ENCODE measurements around the gene SLC41A2.
"Not testable (repeated sequence)": the region's sequence is repeated elsewhere in the genome, so short reads cannot be mapped to it uniquely, and the experiment has no call there.

The SLC41A2 gene, protein sequence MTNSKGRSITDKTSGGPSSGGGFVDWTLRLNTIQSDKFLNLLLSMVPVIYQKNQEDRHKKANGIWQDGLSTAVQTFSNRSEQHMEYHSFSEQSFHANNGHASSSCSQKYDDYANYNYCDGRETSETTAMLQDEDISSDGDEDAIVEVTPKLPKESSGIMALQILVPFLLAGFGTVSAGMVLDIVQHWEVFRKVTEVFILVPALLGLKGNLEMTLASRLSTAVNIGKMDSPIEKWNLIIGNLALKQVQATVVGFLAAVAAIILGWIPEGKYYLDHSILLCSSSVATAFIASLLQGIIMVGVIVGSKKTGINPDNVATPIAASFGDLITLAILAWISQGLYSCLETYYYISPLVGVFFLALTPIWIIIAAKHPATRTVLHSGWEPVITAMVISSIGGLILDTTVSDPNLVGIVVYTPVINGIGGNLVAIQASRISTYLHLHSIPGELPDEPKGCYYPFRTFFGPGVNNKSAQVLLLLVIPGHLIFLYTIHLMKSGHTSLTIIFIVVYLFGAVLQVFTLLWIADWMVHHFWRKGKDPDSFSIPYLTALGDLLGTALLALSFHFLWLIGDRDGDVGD

GRCh38 chr12:104958001-104958804 lies at the start of gene SLC41A2:
Gene SLC41A2 (minus strand): TSS chr12:104958290. CDS start chr12:104928527, 29,763 bp downstream.
- peak; percentile 79 for DNase-seq

GRCh38 chr12:105001476-105001875 lies 43.4 kb upstream of the SLC41A2 start:
- DNase-seq = no peak

DNA sequence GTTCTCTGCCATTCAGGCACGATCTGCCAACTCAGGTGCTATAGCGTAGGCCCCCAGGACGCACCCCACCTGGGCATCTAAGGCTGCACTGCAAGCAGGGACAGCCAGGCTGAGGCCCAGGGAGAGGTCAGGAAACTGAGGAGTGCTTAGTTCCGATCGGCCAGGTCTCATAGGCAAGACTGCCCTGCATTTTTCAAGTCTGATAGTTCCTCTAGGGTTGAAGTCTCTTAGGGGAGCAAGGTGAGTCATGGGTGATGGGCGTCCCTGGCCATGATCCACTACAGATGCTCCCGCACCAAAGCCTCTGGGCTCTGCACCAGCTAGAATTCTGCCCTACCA lies 41.2 kb upstream of the SLC41A2 start:
- DNase-seq = no peak

DNA sequence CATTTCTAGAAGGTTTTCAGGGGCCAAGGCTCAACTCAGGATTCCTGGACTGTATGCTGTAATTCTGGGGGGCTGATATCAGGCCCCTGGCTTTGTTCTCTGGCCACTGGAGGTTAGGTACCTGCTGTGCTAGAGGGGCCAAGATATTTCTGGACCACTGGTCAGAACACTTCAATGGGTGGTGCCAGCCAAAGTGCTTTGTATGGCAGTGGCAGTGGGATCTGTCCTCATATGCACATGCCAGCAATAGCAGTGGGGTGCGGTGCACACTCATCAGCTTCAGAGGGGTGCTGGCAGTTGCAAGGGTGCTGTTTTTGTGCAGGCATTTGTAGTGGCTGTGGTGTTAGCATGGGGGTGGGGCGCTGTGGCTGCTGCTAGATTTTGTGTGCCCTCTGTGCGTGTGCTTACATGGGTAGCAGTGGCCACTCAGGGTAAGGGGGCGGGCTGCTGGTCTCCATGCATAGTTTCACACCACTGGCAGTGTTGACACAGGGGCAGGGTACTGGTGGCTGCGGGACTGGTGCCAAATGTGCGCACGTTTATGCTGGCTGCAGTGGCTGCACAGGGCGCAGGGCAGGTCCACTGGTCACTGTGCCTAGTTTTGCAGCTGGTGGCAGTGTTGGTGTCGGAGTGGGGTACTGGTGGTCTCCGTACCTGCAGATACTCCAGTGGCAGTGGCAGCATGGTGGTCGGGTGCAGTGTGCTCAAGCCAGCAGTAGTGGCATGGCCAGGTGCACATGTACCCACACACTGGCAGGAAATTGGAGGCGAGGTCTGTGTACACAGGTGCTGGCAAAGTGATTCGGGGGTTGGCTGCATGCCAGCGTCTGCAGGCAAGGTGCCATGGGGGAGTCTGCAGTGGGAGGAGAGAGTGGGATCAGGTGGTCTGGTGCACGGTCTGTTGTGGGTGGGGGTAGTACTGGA lies 40.6 kb upstream of the SLC41A2 start:
- no peak for DNase-seq

- no peak for DNase-seq
Observed at GRCh38 chr12:104997541-104997940, 39.5 kb upstream of the SLC41A2 start.

DNA sequence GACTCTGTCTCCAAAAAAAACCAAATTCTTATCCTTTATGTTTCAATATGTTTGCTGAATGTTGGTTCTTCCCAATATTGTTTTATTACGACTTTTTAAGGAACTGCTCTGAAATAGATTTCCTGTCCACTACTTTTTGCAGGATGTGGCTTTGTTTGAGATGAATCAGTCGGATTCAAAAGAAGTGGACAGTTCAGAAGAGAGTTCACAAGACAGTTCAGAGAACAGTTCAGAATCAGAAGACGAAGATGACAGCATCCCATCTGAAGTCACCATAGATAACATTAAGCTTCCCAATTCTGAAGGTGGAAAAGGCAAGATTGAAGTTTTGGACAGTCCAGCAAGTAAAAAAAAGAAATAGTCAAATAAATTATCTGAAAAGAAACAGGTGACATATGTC lies 36.2 kb upstream of the SLC41A2 start:
- DNase-seq = no peak

DNA sequence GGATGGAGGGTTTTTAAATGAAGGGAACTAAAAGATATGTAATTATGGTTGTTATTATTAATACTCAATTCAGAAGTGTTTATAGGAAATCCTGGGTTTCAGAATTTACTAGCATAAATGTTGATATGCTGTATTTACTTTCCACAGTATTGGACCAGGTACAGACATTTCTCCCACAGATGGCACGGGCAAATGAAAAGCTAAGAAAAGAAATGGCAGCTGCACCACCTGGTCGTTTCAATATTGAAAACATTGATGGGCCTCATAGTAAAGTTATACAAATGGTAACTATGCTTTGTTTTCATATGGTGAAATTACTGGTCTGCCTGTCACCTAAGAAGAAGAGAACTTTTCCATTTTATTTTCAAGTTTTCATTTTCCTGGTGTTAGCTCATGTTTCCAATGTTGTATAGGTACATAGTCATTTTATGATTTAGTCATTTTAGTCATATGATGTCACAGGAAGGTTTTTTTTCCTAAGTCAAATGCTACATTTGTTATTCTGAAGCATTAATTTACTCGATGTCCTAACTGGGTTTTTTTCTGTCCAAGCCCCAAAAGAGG lies 33.6 kb upstream of the SLC41A2 start:
- no peak for DNase-seq

DNA sequence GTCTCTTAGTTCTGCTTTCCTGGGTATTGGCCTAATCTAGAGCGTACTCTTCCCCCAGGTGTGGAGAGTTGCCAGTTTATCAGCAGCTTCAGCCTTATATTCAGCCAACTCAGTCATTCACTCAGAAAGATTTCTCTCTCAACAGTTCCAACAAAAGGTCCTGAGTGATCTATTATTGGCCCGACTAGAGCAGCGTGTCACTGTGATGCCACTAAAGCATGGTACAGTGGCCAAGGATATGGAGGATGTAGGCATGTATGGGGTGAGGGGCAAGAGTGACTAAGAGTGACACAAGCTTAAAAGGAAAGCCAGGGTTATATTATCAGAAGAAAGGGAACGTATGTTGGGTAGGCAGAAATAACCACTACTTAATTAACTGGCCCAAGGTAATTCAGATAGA lies 32.9 kb upstream of the SLC41A2 start:
- no peak for DNase-seq

DNA sequence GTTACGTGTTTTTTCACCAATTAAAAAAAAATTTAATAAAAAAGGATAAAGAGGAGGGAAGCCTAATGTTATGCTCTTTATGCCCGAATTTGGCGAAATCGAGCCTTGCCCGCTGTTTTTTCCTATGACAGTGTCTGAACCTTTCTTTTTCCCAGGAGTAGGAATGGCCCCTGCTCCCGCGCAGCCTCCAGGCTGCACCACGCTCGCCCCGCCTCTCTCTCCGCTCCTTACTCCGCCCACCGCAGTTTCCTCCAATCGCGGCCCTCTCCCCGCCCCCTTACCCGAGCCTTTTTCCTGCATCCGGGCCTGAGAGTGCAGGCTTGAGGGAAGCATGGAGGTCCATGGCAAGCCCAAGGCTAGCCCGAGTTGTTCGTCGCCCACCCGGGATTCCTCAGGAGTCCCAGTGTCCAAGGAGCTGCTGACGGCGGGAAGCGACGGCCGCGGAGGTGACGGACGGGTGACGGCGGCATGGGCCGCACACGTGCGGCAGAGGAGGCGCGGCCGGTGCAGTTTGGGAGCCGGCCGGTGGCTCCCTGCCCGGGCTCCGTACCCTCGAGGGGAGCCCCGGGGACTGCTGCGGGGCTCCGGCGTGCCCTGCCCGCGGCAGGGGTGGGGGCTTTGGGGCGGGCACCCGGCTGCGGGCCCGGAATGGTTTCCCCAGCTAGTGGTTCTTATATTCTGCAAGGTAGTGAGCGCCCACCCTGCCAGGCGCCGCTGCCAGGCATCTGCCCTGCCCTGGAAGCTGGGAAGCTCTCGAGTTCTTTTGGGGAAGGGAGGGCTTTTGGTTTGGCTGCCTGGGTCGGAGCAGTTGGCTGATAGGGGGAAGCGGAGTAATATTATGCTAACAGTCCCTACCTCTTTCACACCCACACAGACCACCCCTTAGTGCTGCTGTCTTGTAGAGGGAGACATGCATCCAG lies 28.2 kb upstream of the SLC41A2 start, which contains the start of gene NOPCHAP1:
NOPCHAP1 (plus strand) TSS at position 295 of the 920 bp plus-strand sequence; CDS start at position 332, 37 bp downstream.
- DNase-seq = peak; percentile 86

- no peak for DNase-seq
Observed at GRCh38 chr12:104985206-104985605, 27.1 kb upstream of the SLC41A2 start.

DNA sequence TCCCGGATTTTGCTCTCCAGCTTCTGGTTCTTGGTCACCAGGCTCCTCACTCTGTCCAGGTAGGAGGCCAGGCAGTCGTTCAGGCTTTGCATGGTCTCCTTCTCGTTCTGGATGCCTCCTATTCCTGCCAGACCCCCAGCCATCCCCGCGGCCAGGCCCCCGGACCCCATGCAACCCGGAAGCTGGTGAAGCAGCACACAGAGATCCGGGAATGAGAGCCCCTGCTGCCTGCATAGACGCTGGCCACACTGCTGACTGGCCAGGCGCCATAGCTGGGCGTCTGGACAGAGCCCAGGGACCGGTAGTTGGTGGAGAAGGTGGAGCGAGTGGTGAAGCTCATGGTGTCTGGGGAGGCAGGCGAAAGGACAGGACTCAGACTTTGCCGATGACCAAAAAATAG lies 19.6 kb upstream of the SLC41A2 start:
- not testable (repeated sequence) for DNase-seq

DNA sequence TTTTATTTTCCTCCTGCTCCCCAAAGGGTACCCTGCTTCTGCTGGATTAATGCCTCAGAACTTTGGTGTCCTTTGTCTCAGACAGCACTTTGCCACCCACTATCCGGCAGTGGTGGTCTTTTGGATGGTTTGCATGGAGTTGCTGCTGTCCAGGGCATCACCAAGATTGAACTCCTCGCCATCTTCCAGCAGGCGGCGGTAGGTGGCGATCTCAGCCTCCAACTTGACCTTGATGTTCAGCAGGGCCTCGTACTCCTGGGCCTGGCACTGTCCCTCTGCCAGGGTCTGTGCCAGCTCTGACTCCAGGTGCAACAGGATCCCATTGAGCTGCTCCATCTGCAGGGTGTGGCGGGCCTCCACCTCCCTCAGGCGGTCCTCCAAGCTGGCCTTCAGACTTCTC lies 18.6 kb upstream of the SLC41A2 start:
- DNase-seq = no peak

DNA sequence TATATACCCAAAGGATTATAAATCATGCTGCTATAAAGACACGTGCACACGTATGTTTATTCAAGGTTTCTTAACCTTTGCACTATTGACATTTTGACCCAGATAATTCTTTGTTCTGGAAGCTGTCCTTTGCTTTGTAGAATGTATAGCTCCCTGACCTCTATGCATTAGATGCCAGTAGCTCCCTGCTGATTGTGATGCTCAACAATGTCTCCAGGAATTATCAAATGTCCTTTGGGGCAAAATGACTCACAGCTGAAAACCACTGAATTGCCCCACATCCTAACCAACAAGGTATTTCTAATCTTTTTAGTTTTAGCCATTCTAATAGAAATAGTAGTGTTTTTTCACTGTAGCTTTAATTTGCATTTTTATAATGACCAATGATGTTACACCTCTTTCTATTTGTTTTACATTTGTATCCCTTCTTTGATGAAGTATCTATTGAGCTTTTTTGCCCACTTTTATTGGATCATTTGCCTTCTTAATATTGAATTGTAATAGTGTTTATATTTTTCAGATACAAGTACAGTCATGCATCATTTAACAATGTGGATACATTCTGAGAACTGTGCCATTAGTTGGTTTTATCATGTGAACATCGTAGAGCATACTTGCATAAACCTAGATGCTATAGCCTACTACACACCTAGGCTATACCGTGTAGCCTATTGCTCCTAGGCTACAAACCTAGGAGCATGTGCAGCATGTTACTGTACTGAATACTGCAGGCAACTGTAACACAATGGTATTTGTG lies 17.7 kb upstream of the SLC41A2 start:
- DNase-seq = peak; percentile 76

DNA sequence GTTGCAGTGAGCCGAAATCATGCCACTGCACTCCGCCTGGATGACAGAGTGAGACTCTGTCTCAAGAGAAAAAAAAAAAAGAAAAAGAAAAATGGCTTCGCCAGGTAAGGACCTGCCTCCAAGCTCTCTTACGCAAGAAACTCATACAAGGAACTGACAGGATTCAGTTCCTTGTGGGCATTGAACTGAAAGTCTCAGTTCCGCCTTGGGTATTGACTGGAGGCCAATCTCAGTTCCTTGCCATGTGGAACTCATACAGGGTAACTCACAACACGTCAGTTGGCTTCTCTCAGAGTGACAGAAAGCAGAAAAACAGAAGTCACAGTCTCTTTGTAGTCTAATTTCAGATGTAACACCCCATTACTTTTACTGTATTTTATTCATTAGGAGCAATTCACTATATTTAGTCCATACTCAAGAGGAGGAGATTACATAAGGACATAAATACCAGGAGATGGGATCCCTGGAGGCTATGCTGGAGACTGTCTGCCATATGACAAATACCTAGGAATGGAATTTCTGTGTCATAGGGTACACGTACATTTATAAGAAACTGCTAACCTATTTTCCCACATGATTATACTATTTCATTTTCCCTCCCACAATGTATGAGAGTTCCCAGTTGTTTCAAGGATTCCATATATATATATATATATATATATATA lies 16.7 kb upstream of the SLC41A2 start:
- DNase-seq = peak; percentile 75

DNA sequence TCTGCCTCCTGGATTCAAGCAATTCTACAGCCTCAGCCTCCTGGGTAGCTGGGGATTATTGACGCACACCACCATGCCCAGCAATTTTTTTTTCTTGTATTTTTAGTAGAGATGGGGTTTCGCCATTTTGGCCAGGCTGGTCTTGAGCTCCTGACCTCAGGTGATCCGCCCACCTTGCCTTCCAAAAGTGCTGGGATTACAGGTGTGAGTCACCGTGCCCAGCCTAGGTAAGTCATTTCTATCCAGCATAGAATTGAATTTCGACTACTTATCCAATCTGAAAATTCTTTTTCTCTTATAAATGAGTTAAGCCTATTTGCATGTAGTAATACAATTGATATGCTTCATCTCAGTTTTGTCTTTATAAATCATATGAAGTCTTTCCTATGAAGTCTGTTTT lies 15.2 kb upstream of the SLC41A2 start:
- DNase-seq = no peak

- peak; percentile 6 for DNase-seq
Observed at GRCh38 chr12:104971306-104971705, 13.2 kb upstream of the SLC41A2 start.

DNA sequence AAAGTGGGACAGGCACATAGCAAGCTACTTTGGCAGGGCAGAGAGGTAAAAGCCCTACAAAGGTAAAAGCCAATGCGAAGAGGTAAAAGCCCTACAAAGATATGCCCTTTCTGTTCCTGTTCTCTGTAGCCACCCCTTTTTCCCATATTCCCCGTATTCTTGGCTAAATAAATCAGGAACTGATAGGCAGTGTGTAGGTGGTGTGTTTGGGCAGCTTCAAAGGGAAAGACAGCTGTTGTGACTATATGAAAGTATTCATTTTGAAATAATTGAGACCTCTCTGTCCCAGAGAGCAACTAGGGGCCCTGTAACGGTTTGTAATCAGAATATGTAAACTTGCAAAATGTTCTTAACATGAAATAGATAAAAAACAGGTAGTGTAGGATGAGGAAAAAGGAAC lies 11.3 kb upstream of the SLC41A2 start:
- DNase-seq = no peak

- DNase-seq = no peak
Observed at GRCh38 chr12:104966677-104967076, 8.6 kb upstream of the SLC41A2 start.

- no peak for DNase-seq
Observed at GRCh38 chr12:104964856-104965205, 6.7 kb upstream of the SLC41A2 start.

Data from fibroblast of skin of right quadriceps (primary cell).